Amygdala (tissue), 56 donors: Measurements from ENCODE around the gene TMEM9.

Experiments
- DNase-seq, 56 donors: peaks; one replicate each; lab custom pipeline; 2025; lab: John Stamatoyannopoulos, UW

TMEM9 gene

DNA sequence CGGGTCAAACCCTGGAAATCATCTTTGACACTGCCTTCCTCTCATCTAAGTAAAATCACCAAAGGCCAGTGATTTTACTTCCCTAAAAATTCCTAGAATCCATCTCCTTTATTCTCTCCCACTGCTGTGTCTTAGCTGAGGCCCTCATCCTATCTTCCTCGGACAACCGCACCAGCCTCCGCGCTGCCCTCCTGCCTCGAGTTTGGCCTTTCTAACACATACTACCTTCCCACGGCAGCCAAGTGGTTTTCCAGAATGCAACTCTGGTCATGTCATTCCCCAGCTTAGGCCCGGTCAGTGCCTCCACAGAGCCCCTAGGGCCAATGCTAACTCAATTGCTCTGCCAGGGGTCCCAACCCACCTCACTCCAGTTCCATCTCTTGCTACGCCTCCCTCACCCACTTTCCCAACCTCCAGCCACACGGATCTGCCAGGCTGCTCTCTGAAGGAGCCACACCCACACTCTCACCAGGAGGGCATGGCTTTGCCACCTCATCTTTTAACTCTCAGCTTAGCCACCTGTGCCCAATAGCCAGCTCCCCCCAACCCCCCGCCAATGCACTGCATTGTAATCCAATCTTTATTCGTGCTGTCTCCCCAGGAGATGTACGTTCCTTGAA lies 6.8 kb downstream of the TMEM9 start:
- no peak for DNase-seq

DNA sequence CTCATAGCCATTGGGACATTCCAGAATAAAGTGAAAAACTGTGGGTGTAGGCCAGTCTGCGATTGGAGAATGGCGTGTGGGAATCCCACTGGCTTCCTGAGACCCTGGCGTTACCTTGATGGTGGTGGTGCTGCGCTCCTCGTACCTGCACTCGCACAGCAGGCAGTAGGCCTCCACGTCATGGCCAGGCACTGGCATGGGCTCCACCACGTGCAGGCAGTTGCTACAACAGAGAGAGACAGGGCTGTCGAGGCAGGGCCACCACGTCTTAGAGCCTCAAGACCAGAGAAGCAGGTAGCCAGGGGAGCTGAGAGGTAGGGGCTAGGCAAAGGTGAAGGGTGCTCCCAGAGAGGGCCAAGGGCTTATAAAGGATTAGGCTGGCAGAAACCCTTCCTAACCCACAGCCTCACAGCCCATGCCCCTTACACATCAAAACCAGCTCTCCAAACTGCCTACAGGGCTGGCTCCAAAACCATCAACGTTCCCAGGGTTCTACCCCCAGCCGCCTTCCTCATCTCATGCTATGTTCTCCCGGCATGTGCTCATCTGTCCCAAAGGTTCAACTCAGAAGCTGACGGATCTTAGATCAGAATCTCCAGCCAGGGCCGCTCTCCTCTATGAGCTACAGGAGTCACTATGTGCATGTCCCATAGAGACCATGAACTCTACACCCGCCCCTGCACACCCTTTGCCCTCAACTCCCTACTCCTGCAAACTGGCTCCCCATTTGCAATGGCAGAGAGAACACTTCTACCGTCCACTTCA lies 7.5 kb downstream of the TMEM9 start:
- DNase-seq = no peak

DNA sequence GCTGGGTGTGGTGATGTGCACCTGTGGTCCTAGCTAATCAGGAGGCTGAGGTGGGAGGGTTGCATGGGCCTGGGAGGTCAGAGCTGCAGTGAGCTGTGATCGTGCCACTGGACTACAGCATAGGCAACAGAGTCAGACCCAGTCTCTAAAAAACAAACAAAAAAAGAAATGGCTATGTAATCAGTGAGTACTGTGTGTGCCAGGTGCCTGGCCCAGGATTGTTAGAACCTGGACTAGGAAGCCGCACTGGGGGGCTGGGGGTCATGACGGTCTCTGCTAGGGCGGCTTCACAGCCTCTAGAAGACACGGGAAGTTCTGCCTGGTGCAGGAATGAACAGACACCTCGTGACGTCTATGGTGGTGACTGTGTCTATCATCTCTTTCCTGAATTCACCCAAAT lies 8.5 kb downstream of the TMEM9 start:
- no peak for DNase-seq

DNA sequence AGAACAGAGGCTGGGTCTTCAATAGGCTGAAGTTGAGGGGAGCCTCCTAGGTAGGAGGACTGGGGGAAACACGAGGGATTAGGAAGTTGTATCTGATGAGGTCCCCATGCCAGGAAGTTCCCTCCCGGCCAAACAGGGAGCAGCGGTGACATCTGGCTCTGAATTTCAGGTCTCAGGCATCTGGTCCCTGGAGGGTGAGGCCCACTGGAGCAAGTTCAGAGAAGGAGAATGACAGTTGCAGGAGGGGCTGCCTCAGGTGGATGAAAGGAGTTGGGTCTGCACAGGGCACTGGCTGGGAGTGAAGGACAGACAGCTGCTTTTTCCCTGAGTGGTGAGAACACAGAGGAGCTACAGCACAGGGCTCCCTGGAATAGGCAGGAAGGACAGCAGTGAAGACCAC lies 9.1 kb downstream of the TMEM9 start:
- DNase-seq = no peak

DNA sequence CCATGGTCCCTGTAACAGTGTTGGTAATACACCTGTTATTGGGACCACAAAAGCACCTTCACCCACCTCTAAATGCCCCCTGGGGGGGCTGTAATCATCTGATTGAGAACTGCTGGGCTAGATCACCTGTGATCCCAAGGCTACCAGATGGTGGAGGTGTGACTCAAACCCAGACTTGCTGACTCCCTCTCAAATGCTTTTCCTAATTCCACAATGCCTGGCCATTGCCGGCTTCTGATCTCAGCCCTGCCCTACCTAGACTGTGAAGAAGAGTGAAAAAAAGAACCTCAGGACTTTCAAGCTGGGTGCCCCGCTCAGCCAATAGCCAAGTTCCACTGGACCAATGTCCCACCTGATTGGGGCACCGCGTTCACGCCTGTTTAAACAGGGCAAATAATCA lies 9.6 kb downstream of the TMEM9 start:
- DNase-seq = no peak

DNA sequence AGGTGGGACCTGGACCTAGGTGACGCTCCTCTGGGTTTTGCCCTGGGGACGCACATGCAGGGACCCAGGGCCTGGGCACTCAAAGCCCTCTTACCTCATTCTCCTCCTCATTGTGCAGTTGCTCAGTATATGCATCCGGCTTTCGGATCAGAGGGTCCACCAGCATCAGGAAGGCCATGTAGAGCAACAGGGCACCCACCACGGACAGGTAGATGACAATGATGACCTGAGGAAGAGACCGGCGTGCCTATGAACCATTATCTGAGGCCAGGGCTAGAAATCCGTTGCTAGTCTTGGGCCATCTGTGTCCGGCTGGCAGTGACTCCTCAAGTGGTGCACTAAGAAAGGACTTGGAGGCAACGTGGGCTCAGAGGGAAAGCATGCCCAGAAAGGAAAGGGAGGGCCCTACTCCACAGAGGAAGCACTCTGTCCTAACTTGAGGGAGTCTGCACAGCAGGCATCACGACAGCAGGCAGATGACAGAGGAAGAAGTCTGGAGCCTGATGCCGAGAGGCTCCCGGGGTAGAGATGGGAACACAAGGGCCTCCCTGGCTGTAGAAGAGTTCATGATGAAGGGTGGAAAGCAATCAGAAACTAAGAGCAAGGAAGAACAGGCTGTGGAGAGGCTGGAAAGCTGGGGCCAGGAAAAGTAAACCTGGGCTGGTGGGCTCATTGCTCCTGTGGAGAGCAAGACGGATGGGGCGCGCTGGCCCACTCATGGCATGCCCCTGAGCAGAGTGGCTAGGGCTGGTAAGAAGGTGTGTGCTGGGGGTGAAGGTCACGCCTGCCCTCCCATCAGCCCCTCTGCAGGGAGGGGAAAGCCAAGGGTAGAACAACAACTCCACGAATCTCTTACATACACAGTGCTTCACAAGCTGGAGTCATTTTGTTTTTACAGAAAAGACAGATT lies 10.3 kb downstream of the TMEM9 start:
- DNase-seq = peak in 7 of 56 donors; percentile 6 to 34 (median 17)

DNA sequence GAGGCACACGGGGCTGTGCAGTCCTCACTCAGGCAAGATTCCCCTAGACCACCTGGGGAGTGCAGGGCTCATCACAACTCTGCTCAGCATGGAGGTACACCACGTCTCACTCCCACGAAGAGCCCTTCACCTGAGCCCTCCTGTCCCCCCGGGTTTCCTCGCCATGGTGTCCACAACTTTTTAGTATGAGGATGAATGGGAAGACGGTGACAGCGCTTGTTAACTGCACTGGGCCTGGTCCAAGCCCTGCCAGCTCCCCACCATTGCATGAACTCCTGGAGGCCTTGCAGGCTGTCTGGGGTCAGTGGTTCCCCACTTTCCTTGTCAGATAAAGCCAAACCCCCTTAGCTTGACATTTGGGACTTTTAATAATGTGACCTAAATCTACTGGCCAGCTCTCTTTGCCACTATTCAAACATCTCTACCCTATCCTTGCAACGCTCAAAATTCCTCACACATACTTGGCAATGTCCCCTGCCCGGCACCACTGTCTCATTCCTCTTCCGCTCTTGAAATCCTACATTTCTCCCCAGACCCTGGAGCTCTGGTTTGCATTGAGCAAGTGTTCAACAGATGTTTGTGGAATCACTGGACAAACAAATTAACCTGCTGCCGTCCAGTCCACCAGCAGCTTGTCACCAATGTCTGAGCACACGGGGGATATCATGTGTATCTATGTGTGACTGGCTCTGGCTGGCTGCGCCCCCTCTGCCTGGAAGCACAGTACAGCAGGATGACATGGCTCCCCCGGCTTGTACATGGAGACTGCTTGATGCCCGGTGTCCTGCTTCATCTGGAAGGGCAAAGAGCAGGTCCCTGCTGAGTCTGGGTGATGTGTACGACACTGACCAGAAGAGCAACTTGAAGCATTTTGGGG lies 11.2 kb downstream of the TMEM9 start:
- no peak for DNase-seq

DNA sequence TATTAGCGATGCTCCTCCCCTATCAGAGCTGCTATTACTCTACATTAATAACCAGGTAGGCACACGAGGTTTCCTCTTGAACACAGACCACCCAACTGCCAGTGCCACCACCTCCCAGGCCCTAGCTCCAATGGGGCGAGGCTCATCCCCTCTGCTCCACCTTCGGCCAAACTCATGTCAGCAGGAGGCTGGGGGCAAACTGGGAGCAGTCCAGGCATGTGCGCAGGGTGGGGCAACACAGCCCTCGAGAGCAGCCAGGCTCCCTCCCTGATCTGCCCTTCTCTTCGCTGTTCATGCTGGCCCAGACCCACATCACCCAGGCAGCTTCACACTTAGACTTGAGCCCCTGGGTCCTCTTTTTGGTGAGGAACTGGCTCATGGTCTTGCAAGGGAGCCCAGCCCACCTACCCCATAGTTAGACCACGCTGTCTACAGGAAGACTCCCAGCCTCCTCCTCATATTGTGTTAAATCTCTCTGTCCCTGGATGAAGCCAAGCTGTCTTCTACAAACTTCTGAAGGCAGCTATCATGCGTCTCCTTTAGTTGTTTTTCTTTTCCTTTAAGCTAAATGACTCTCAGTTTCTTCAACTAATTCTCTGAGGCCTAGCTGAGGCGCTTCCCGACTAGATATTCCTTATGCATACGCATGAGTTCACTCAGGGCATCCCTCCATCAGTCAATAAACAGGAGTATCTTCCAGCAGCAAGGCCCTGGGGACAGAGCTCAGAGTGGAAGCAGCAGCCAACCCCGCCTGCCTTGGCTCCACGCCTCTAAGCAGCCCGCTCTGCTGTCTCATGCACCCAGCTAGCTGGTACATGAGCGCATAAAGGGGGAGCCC lies 12.0 kb downstream of the TMEM9 start:
- DNase-seq = peak in 6 of 56 donors; percentile 6 to 38 (median 24)

DNA sequence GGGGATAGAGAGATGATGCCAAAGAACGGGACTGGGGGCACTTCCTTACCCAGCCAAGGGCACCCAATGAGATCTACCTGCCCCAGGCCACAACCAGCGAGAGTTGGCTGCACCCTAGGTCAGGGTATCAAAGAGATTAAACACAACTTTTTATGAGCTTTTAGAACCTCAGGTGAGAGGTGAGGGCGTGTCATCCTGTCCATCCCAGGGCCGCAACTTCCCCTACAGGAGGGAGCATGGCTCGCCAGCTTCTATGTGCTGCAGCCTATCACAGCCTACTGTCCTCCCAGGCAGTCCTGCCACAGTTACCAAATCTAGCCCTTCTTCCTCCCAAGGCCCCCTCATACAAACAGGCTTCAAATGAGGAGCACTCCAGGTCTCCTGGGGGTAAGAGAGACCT lies 12.9 kb downstream of the TMEM9 start:
- no peak for DNase-seq

DNA sequence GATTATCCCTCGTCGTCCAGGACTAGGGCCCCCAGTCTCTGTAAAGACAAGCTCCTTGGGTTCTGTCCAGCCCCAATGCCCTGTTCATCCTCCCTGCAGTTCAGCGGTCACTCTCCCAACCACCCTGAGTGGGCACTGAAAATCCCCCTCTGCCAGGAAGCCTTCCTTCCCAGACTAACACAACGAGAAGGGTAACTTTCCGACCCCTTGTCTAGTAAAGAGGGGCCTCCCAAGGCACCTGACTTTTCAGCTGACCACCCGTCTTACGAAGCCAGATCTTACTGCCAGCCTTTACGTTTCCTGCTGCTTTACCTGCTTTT lies 13.4 kb downstream of the TMEM9 start:
- DNase-seq = no peak

DNA sequence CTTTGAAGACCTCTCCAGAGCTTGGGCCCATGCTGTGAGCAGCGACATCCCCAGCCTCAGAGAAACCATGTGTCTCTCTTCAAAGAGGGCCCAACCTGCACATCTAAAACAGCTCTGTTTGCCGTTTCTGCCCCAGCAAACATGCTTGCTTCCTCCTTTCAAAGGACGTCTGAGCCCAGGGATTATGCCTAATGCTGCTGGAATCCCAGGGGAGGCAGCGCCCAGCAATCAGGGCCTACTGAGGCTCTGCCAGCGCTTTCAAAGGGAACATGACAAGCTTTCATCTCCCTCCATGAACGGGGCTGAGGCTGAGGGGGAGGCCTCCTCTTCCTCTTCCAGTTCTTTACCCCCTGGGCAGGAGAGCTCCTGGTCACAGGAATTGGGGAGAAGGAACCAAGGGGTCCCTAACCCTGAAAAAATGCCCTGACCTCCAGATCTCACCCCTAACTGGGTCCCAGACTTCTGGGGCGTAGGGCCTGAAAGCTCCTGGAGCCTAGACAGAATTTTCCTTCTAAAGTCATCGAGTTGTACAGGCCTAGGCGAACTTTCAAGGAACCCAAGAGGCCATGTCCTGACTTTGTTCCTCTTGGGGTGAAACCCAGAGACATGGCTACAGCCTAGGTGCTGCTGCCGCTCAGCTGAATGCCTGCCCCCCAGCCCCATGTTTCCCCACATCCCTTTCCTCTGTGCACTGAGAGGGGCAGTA lies 13.9 kb downstream of the TMEM9 start:
- DNase-seq = no peak

DNA sequence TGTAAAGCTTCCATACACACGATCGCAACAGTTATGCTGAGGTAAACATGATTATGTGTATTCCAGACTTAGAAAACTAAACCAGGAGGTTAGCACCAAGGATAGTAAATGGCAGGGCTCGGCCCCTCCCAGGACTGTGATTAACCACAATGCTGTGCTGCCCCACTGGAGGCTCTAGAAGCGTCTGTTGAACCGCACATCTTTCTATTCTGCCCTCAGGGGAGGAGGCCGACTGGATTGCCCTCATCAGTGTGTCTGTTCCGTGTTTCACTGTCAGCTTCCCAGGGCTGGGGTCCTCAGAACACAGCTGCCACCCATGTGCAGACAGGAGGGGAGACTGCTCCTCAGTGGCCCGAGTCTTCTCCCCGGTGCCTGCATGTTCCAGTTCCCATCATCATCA lies 14.5 kb downstream of the TMEM9 start:
- no peak for DNase-seq

DNA sequence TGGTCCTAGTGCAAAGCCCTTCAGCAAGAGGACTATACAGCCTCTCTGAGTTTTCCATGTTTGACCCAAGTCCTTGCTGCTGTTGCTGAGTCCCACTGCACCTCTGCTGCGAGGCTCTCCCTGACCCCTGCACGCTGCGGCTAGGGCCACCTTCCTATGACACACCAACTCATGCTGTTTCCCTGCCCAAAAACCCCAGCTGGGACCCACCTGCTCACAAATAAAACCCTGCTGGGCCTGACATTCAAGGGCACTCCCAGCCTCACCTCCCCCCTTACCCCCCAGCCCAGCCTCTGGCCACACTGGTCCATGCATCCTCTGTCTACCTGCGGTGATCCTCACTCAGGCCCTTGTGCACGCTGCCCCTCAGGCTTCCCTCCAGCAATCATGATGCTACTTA lies 15.0 kb downstream of the TMEM9 start:
- no peak for DNase-seq

DNA sequence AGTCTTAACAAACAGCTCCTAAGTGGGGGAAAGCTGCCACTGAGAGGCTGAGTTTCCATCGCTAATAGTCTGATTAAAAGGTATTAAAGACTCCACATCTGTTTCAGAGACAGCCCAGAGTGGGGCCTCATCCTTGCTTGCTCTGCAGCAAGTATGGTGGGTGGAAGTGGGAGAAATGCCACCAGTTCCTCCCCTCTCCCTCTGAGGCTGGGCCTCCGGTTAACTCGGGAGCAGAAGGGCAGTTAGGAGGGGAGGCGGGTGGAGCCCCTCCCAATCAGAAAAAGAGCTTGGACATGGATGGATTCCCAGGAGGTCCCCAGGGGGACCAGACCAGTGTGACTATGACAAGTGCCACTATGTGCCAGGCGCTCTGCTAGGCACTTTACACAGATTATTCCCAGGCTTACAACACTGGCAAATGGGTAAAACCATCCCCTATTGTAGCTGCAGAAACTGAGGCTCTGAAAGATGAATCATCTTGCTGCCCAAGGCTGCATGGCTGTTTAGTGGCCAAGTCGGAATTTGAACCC lies 15.9 kb downstream of the TMEM9 start:
- DNase-seq = peak in 2 of 56 donors; percentile 39 to 49

DNA sequence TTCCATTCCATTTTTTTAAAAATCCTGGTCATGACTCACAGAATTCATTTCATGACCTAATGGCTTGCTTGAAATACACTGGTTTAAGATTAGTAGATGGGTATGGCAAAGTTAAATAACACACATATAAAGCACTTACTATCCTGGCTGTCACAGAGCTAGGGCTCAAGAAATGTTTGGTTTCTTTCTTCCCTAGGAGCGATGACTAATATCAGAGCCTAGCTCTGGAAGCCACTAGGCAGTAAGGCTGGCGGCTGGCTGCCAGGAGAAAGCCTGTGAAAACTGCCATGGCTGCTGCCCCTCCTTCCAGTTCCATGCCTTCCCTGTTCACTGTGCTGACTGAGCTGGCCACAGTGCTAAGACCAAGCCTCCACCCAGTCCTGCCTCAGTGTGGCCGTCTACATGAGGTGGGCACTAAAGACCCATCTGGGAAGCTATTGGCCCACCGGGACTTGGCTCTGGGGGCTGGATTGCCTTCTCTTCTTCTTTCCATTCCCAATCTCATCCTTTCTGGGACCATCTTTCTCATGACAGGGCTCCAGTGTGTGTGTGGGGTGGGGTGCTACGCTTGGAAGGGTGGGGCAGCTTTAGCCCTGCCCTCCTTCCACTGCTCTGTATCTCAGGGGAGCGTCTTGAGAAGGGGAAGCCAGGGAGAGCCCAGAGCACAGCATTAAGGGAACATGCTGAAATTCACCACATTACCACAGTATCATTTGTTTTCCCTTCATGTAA lies 16.5 kb downstream of the TMEM9 start:
- DNase-seq = peak in 37 of 56 donors; percentile 12 to 69 (median 36)

DNA sequence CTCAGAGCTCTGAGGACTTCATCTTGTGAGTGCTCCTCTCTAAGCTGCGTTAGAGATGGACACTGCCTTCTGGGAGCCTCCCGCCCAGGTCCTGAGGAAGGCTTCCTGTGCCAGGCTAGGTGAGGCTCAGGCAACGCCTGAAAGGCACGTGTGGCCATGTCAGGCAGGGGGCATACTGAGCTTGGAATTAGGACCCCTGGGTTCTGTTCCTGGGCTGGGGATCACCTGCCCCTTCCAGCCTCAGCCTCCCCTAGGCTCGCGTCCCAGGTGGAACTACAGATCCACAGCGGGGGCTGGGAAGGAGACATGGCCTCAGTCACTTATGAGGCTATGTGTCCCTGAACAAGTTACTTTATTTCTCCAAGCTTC lies 17.3 kb downstream of the TMEM9 start:
- DNase-seq = no peak

DNA sequence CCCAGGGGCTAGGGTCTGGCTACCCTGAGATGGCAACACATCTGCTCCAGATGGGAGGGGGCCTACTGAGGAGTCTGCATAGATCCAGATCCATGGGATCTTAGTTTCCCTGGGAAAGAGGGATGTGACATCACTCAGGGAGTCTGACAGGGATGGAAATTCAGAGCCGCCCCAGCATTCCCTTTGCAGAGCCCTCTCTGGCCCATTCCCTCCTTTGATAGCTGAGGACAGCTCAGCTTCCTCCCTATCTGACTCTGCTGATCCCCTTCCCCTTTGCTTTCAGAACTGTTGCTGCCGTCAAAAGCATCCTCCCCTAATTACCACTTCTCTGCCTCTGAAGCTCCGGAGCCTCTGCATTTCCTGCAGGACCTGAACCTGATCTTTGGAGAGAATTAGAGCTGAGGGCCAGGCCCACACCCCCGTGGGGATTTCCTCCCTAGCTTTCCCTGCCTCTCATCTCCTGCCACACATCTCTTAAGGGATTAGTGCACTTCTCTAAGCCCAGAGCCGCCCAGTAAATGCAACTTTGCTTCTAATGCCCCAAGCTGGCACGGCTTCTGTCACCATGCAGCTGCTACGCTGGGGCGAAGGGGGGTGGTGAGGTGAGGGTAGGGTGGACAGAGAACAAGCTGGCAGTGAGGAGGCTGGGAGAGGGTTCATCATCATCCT lies 17.8 kb downstream of the TMEM9 start:
- no peak for DNase-seq
